Stimulated activated memory B cell treated with anti-CD40 and anti-IgM and Interleukin-4, amounts not matched to agents 10 μg/mL and 1 μg/mL and 100 μg/mL, for 72 hours (primary cell): ENCODE results near the gene SPAG6.

Source experiments
- ATAC-seq: fragments of 150-1000 bp; cut with Tn5 transposase; 2 replicates; pipeline ENCODE4 v1.10.0; 2021
- H3K27ac Mint-ChIP-seq: one replicate; pipeline ENCODE4 v1.8.0; 2022; ENCODE audit warnings: mild to moderate bottlenecking, mixed read lengths
- H3K27me3 Mint-ChIP-seq: one replicate; pipeline ENCODE4 v1.8.0; 2022; ENCODE audit warnings: mixed read lengths
- H3K36me3 Mint-ChIP-seq: one replicate; pipeline ENCODE4 v1.8.0; 2022; ENCODE audit warnings: mixed read lengths
- H3K4me1 Mint-ChIP-seq: one replicate; pipeline ENCODE4 v1.8.0; 2022; ENCODE audit warnings: mixed read lengths
- H3K4me3 Mint-ChIP-seq: one replicate; pipeline ENCODE4 v1.8.0; 2022; ENCODE audit warnings: mild to moderate bottlenecking, moderate library complexity, mixed read lengths
- H3K9me3 Mint-ChIP-seq: one replicate; pipeline ENCODE4 v1.8.0; 2022; ENCODE audit warnings: mixed read lengths

The SPAG6 gene

GRCh38 chr10:22417736-22418268, 72.5 kb downstream of the SPAG6 start:
- no peaks in the 10 kb centered on the region for H3K4me1 Mint-ChIP-seq
- ATAC-seq: no peak
- no peaks in the 10 kb centered on the region for H3K27me3 Mint-ChIP-seq
- H3K36me3 Mint-ChIP-seq: no peaks in the 10 kb centered on the region
- H3K4me3 Mint-ChIP-seq: no peak overlapping the region
- H3K9me3 Mint-ChIP-seq: no peaks in the 10 kb centered on the region
- no peak overlapping the region for H3K27ac Mint-ChIP-seq

- H3K4me3 Mint-ChIP-seq: no peak overlapping the region
Measured at GRCh38 chr10:22420787-22421517, 75.7 kb downstream of the SPAG6 start.

GRCh38 chr10:22426653-22427052, 81.4 kb downstream of the SPAG6 start:
- peaks cover 13% of the 10 kb centered on the region for H3K27me3 Mint-ChIP-seq
- no peaks in the 10 kb centered on the region for H3K9me3 Mint-ChIP-seq
- H3K4me3 Mint-ChIP-seq: no peak overlapping the region
- peaks cover 12% of the 10 kb centered on the region for H3K4me1 Mint-ChIP-seq
- no peaks in the 10 kb centered on the region for H3K36me3 Mint-ChIP-seq
- no peak for ATAC-seq
- H3K27ac Mint-ChIP-seq: no peak overlapping the region

More at GRCh38 chr10:22420787-22421517, 75.7 kb downstream of the SPAG6 start:
- Mint-ChIP-seq H3K27me3 (no peaks in the 10 kb centered on the region), H3K27ac (no peak overlapping the region), H3K36me3 (no peaks in the 10 kb centered on the region), H3K4me1 (no peaks in the 10 kb centered on the region), H3K9me3 (no peaks in the 10 kb centered on the region)
- no peak for ATAC-seq

- Mint-ChIP-seq H3K36me3 (no peaks in the 10 kb centered on the region), H3K27me3 (peaks cover 13% of the 10 kb centered on the region), H3K4me1 (peaks cover 12% of the 10 kb centered on the region), H3K4me3 (no peak overlapping the region), H3K9me3 (no peaks in the 10 kb centered on the region), H3K27ac (no peak overlapping the region)
- ATAC-seq: peak; percentile 31
Measured at GRCh38 chr10:22427101-22427500, 81.8 kb downstream of the SPAG6 start.

- peaks cover 12% of the 10 kb centered on the region for H3K4me1 Mint-ChIP-seq
- no peak overlapping the region for H3K27ac Mint-ChIP-seq
- no peaks in the 10 kb centered on the region for H3K9me3 Mint-ChIP-seq
- H3K4me3 Mint-ChIP-seq: no peak overlapping the region
- no peak for ATAC-seq
- H3K36me3 Mint-ChIP-seq: no peaks in the 10 kb centered on the region
- H3K27me3 Mint-ChIP-seq: peaks cover 13% of the 10 kb centered on the region
Measured at GRCh38 chr10:22427890-22428571, 82.7 kb downstream of the SPAG6 start.

GRCh38 chr10:22429146-22429545, 83.8 kb downstream of the SPAG6 start:
- Mint-ChIP-seq H3K4me3 (no peak overlapping the region), H3K27me3 (peaks cover 13% of the 10 kb centered on the region), H3K4me1 (peaks cover 18% of the 10 kb centered on the region), H3K36me3 (no peaks in the 10 kb centered on the region), H3K9me3 (no peaks in the 10 kb centered on the region), H3K27ac (no peak overlapping the region)
- no peak for ATAC-seq

GRCh38 chr10:22429981-22430421, 84.7 kb downstream of the SPAG6 start:
- Mint-ChIP-seq H3K9me3 (no peaks in the 10 kb centered on the region), H3K4me1 (peaks cover 22% of the 10 kb centered on the region), H3K27ac (no peak overlapping the region), H3K27me3 (peaks cover 13% of the 10 kb centered on the region), H3K36me3 (no peaks in the 10 kb centered on the region), H3K4me3 (no peak overlapping the region)
- ATAC-seq: peak; percentile 53

GRCh38 chr10:22433875-22434274, 88.6 kb downstream of the SPAG6 start:
- H3K27me3 Mint-ChIP-seq: peaks cover 13% of the 10 kb centered on the region
- H3K27ac Mint-ChIP-seq: peak overlapping the region; percentile 49
- no peaks in the 10 kb centered on the region for H3K36me3 Mint-ChIP-seq
- no peak overlapping the region for H3K4me3 Mint-ChIP-seq
- H3K9me3 Mint-ChIP-seq: no peaks in the 10 kb centered on the region
- ATAC-seq: no peak
- H3K4me1 Mint-ChIP-seq: peaks cover 49% of the 10 kb centered on the region

- no peak for ATAC-seq
- Mint-ChIP-seq H3K9me3 (no peaks in the 10 kb centered on the region), H3K4me3 (no peak overlapping the region), H3K4me1 (peaks cover 52% of the 10 kb centered on the region), H3K36me3 (no peaks in the 10 kb centered on the region), H3K27ac (no peak overlapping the region), H3K27me3 (peaks cover 9% of the 10 kb centered on the region)
Measured at GRCh38 chr10:22434521-22434920, 89.2 kb downstream of the SPAG6 start.

- Mint-ChIP-seq H3K36me3 (no peaks in the 10 kb centered on the region), H3K4me1 (peaks cover 51% of the 10 kb centered on the region), H3K27me3 (no peaks in the 10 kb centered on the region), H3K27ac (peak overlapping the region; percentile 98), H3K4me3 (no peak overlapping the region), H3K9me3 (no peaks in the 10 kb centered on the region)
- ATAC-seq: no peak
Measured at GRCh38 chr10:22435650-22436049, 90.4 kb downstream of the SPAG6 start.

GRCh38 chr10:22436526-22436892, 91.2 kb downstream of the SPAG6 start:
- Mint-ChIP-seq H3K36me3 (no peaks in the 10 kb centered on the region), H3K4me1 (peaks cover 56% of the 10 kb centered on the region), H3K9me3 (no peaks in the 10 kb centered on the region), H3K27ac (peak overlapping the region; percentile 98), H3K27me3 (no peaks in the 10 kb centered on the region), H3K4me3 (peak overlapping the region; percentile 92)
- ATAC-seq: peak; percentile 82

- Mint-ChIP-seq H3K36me3 (no peaks in the 10 kb centered on the region), H3K27me3 (no peaks in the 10 kb centered on the region), H3K4me3 (peak overlapping the region; percentile 92), H3K9me3 (no peaks in the 10 kb centered on the region), H3K27ac (peak overlapping the region; percentile 98), H3K4me1 (peaks cover 61% of the 10 kb centered on the region)
- peak; percentile 94 for ATAC-seq
Measured at GRCh38 chr10:22436893-22437619, 91.8 kb downstream of the SPAG6 start.

GRCh38 chr10:22437620-22438588, 92.6 kb downstream of the SPAG6 start:
- Mint-ChIP-seq H3K9me3 (no peaks in the 10 kb centered on the region), H3K4me1 (peaks cover 69% of the 10 kb centered on the region), H3K27me3 (no peaks in the 10 kb centered on the region), H3K4me3 (peak overlapping the region; percentile 92), H3K36me3 (no peaks in the 10 kb centered on the region), H3K27ac (peak overlapping the region; percentile 98)
- peak; percentile 46 for ATAC-seq

GRCh38 chr10:22438711-22439110, 93.4 kb downstream of the SPAG6 start:
- no peaks in the 10 kb centered on the region for H3K27me3 Mint-ChIP-seq

More at GRCh38 chr10:22438711-22439110, 93.4 kb downstream of the SPAG6 start:
- no peak for ATAC-seq
- Mint-ChIP-seq H3K9me3 (no peaks in the 10 kb centered on the region), H3K4me1 (peaks cover 75% of the 10 kb centered on the region), H3K36me3 (no peaks in the 10 kb centered on the region), H3K4me3 (no peak overlapping the region), H3K27ac (peak overlapping the region; percentile 98)
